Breast epithelium (tissue), 4 donors: ENCODE results near the gene KIF17. TPM values are rescaled to one million over a fixed set of nuclear protein-coding genes. Genes with fewer than 3 reads are reported as not detected.

Experiments
- DNase-seq, 2 donors: peaks; one replicate each; pipeline ENCODE4 v3.0.0-alpha.2; 2019; ENCODE audit warnings: low spot score in 2 of 2
- H3K27ac ChIP-seq, 2 donors: fragments of 200-600 bp; sonication (generic) in 1 of 2; one replicate each; pipeline ENCODE4 v1.5.1; 2016 to 2019; ENCODE audit warnings: mild to moderate bottlenecking in 1 of 2
- H3K27me3 ChIP-seq, 2 donors: fragments of 200-600 bp; sonication (generic) in 1 of 2; one replicate each; pipeline versions ENCODE4 v1.5.1 to v1.6.0; 2017 to 2019; ENCODE audit warnings: control low read depth in 1 of 2, mild to moderate bottlenecking in 1 of 2
- H3K36me3 ChIP-seq: fragments of 200-600 bp; one replicate; pipeline ENCODE4 v1.5.1; 2019
- H3K4me1 ChIP-seq, 2 donors: fragments of 200-600 bp; sonication (generic); one replicate each; pipeline ENCODE4 v1.5.1; 2016 to 2019; ENCODE audit warnings: control low read depth in 1 of 2
- H3K4me3 ChIP-seq, 3 donors: fragments of 200-600 bp; sonication (generic); 1 replicate in 2 of 3; 2 replicates in 1 of 3; pipeline ENCODE4 v1.5.1; 2016 to 2019; ENCODE audit warnings: mild to moderate bottlenecking in 3 of 3, moderate library complexity in 2 of 3
- H3K9me3 ChIP-seq, 2 donors: fragments of 200-600 bp; sonication (generic) in 1 of 2; one replicate each; pipeline ENCODE4 v1.5.1; 2016 to 2019; ENCODE audit warnings: control low read depth in 1 of 2
- CTCF ChIP-seq, 3 donors: fragments of 450-650 bp; IDR thresholded peaks; one replicate each; pipeline ENCODE4 v1.5.1; 2016 to 2017; ENCODE audit warnings: antibody characterized with exemption in 3 of 3, mild to moderate bottlenecking in 3 of 3, moderate library complexity in 3 of 3
- POLR2A ChIP-seq: fragments of 450-650 bp; IDR thresholded peaks from one replicate; pipeline ENCODE4 v1.6.1; 2016; ENCODE audit warnings: antibody characterized with exemption, mild to moderate bottlenecking, moderate library complexity
- POLR2AphosphoS5 ChIP-seq, 3 donors: sonication (generic); formaldehyde crosslinking; IDR thresholded peaks; one replicate each; pipeline ENCODE4 v1.6.1; 2017; ENCODE audit warnings: antibody characterized with exemption in 3 of 3
- intact Hi-C: fragments of 100-400 bp; cut with DNase I; formaldehyde crosslinking; loops from one replicate; pipeline ENCODE4 v1.15.1; 2023; ENCODE audit warnings: low total_unique reads
- total RNA-seq, 3 donors: library from RNA; depleted of rRNA; stranded (reverse); fragments of >200 nt; gene quantifications; one replicate each; pipeline ENCODE4 v1.1.0, GENCODE V29; 2016

KIF17 gene
- total RNA-seq, 3 donors from 2014 or later, result 1.8 to 3.5 (median 2.0) TPM

DNA sequence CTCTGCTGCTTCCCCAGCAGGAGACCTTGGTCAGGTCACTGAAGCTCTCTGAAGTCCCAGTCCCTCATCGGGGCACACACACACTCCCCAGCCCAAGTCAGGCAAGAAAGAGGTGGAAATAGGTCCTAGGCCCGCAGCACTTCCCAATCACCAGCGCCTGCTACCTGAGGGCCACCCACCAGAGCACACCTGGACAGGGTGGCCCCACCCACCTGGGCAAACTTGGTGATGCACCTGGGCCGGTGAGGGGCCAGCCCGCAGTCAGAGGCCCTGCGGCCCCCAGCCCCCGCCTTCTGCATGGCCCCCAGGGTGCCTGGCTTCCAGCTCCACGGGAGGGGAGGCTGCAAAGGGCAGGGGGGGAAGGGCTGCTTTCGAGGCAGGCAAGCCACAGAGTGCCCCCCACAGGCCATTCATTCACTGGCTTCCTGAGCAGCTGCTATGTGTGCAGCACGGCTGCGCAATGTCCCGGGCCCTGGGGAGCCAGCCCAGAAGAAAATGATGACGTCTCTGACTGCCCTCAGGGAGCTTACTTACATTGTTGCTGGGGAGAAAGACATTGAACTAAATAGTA is 10.0 kb upstream of the KIF17 start:
- no peak for TF ChIP-seq CTCF (IDR thresholded peaks at IDR 0.05)
- TF ChIP-seq POLR2AphosphoS5 (IDR thresholded peaks at IDR 0.05), result no peak
- no peak for TF ChIP-seq POLR2A
- peaks cover 0 to 10% of the 10 kb centered on the region in 2 donors for H3K4me1 ChIP-seq
- no peaks in the 10 kb centered on the region for H3K9me3 ChIP-seq
- DNase-seq, result no peak
- no peak overlapping the region for H3K27ac ChIP-seq
- H3K4me3 ChIP-seq, result no peak overlapping the region
- no peaks in the 10 kb centered on the region for H3K36me3 ChIP-seq
- intact Hi-C loops, result no loop called here
- H3K27me3 ChIP-seq, result peaks cover 4% of the 10 kb centered on the region in 2 donors

GRCh38 chr1:20726932-20727745 is 9.3 kb upstream of the KIF17 start:
- Histone ChIP-seq H3K4me3 (no peak overlapping the region), H3K27ac (no peak overlapping the region), H3K9me3 (no peaks in the 10 kb centered on the region), H3K27me3 (peaks cover 4% of the 10 kb centered on the region in 2 donors), H3K36me3 (no peaks in the 10 kb centered on the region), H3K4me1 (peaks cover 0 to 3% of the 10 kb centered on the region in 2 donors)
- DNase-seq, result no peak
- TF ChIP-seq CTCF (IDR thresholded peaks at IDR 0.05) (no peak), POLR2A (no peak), POLR2AphosphoS5 (IDR thresholded peaks at IDR 0.05) (no peak)
- intact Hi-C loops, result no loop called here

DNA sequence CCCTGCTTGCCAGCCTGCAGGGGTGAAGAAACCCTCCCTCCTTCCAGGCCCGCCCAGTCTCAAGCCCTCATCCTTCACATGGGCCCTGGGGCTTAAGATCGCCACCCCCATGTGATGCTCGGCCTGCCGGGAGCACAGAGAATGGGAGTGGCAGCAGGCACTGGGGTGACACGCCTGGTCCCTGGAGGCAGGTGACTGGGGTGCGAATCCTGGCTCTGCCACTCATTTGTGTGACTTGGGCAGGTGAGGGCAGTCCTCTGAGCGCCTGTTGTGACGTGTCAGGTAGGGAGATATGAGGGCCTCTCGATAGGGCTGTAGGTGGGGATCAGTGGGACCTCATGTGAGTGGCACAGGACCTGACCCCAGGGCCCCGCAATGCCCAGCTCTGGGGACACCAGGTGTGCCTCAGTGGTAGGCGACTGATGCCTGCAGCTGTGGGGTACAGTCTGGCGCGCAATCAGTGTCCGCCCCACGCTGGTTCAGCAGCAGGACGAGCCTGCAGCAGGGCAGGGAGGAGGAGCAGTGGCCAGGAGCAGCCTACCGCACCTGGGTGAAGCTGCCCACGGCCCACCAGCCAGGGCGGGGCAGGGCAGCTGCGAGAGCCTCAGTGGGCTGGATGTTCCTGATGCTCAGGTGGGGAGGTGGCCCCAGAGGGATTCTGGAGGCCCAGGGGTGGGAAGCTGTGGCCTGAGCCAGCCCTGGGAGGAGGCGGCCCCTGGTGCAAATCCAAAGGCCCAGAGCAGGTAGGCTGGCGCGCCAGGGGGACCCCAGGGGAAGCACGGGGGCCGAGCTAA is 8.5 kb upstream of the KIF17 start:
- intact Hi-C loops, result no loop called here
- Histone ChIP-seq H3K4me1 (no peaks in the 10 kb centered on the region), H3K27me3 (peaks cover under 1 to 1% of the 10 kb centered on the region in 2 donors), H3K36me3 (no peaks in the 10 kb centered on the region), H3K27ac (no peak overlapping the region), H3K9me3 (no peaks in the 10 kb centered on the region), H3K4me3 (no peak overlapping the region)
- TF ChIP-seq POLR2AphosphoS5 (IDR thresholded peaks at IDR 0.05) (no peak), POLR2A (no peak), CTCF (IDR thresholded peaks at IDR 0.05) (no peak)
- DNase-seq, result peak in 1 of 2 donors; percentile 34

DNA sequence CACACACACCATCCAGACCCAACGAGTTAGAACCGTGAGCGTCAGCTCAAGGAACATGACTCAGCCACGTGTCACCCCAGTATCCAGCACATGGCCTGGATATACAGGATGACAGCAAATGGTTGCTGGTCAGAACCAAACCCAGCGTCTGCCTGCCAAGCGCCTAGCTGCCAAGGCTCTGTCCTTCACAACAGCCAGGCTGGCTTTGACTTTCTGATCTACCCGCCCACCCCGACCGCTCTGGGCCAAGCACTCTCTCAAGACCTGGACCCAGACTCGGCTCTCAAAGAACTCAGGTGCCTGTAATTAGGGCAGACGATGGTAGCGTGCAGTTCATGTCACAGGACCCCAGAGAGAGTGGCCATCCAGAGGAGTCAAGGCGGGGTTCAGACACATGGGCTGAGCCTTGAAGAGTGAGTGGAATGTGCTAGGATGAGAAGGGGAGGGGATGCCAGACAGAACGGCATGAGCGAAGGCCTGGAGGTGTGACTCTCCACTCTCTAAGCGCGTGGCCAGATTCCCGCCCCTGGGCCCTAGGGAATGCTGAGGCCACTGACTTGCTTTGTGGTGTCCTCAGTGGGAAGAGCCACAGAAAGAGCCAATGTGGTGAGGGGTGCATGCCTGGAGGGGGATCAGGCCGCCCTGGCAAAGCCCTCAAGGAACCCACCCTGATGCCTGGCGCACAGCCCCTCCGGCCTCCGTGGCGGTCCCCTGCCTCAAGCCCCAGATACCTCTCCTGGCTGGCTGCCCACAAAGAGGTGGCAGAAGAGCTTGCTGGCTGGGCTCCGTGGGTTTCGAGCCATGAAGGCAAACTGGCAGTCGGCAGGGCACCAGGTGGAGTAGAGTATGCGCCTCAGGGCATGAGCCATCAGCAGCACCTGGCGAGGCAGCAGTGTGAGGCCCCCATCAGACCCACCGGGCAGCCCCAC is 7.6 kb upstream of the KIF17 start:
- no peaks in the 10 kb centered on the region for H3K4me1 ChIP-seq
- no peaks in the 10 kb centered on the region for H3K27me3 ChIP-seq
- no peak overlapping the region for H3K27ac ChIP-seq
- no peaks in the 10 kb centered on the region for H3K9me3 ChIP-seq
- no peak overlapping the region for H3K4me3 ChIP-seq
- no peaks in the 10 kb centered on the region for H3K36me3 ChIP-seq
- intact Hi-C loops, result no loop called here
- TF ChIP-seq POLR2AphosphoS5 (IDR thresholded peaks at IDR 0.05) (no peak), POLR2A (no peak), CTCF (IDR thresholded peaks at IDR 0.05) (no peak)
- peak in 1 of 2 donors; percentile 49 for DNase-seq
